ENCODE data around the gene CRIM1. TPM values are rescaled to one million over a fixed set of nuclear protein-coding genes. Genes with fewer than 3 reads are reported as not detected.

CRIM1 gene
- total and polyA plus RNA-seq, 2 experiments from 2014 or later = 76.4 to 485 TPM

DNA sequence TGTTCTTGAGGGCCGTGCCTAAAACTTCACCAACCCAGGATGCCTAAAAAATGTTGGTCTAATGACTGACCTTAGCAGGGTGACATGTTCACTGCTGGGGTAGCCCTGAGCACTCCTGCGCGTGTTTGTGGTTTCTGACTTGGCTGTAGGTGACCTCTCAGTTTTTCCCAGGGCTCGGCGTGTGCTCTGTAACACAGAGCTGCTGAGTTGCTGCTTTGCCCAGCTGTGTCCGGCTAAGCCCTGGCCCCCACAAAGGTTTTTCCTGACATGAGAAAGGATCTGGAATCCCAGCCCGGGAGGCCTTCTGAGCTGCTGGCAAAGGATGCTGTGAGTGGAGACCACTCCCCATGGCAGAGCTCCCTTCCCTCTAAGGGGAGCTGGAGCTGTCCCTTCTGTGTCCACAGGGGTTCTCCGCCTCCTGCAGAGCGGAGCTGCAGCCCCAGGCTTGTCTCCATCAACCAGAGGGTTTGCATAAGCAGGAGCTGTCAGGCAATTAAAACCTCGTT, 52.7 kb downstream of the CRIM1 start:
- Histone ChIP-seq H4K20me1 (ENCODE audit: insufficient read depth) (peaks cover 43% of the 10 kb centered on the region), H3K9me2 (ENCODE audit: insufficient read depth) (no peaks in the 10 kb centered on the region), H3K4me2 (ENCODE audit: unreplicated experiment) (no peak overlapping the region), H3K27ac (peak overlapping the region; percentile 6; the same call in 1 of the 2 replicates), H3K79me2 (ENCODE audit: insufficient read depth) (peaks cover 100% of the 10 kb centered on the region), H2AFZ (no peak overlapping the region), H3K9ac (no peak overlapping the region), H3K4me1 (ENCODE audit: insufficient read depth) (peaks cover 66% of the 10 kb centered on the region), H3F3A (ENCODE audit: insufficient read depth) (peaks cover 97% of the 10 kb centered on the region), H3K27me3 (replicated peaks; ENCODE audit: insufficient read depth) (no peaks in the 10 kb centered on the region), H3K36me3 (ENCODE audit: low read depth) (peaks cover 13% of the 10 kb centered on the region), H3K4me3 (no peak overlapping the region), H3K9me3 (ENCODE audit: low read depth) (no peaks in the 10 kb centered on the region)
- 97 to 98% methylated on average over 10 of the region's 10 CpGs for WGBS, 2 experiments (ENCODE audit: low coverage in 1 of 2, low lambda C conversion rate in 2 of 2, missing lambda C conversion rate in 2 of 2)
- in situ Hi-C loops (cut with MboI) = no loop called here
- no peak for DNase-seq
- TF ChIP-seq EZH2phosphoT487 (IDR thresholded peaks at IDR 0.05; ENCODE audit: insufficient read depth, low read depth) (no peak), EZH2 (IDR thresholded peaks at IDR 0.05; ENCODE audit: insufficient read depth, poor library complexity, severe bottlenecking) (no peak)

DNA sequence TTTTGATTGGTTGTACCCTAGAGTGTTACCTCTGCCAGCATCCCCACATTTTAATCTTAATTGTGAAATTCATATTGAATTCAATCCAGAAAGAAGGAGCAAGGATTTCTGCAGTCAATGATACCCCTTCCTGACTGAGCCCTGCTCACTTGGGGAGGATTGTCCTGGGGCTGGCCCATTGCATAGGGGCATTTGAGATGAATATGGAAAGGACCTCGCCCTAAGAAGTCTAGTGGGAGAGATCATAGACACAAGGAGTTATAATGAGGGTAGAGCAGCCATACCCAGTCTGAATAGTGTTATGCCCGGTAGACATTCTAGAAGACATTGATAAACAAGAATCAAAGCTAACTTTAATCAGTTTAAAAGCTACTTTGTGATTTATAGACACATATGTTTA, 53.8 kb downstream of the CRIM1 start:
- no peak for TF ChIP-seq EZH2phosphoT487 (IDR thresholded peaks at IDR 0.05; ENCODE audit: insufficient read depth, low read depth)
- TF ChIP-seq EZH2 (IDR thresholded peaks at IDR 0.05; ENCODE audit: insufficient read depth, poor library complexity, severe bottlenecking) = no peak
- in situ Hi-C loops (cut with MboI) = no loop called here
- H3F3A ChIP-seq (ENCODE audit: insufficient read depth) = peaks cover 99% of the 10 kb centered on the region
- no peak overlapping the region for H2AFZ ChIP-seq
- no peak overlapping the region for H3K9ac ChIP-seq
- no peaks in the 10 kb centered on the region for H3K27me3 ChIP-seq (replicated peaks; ENCODE audit: insufficient read depth)
- no peak overlapping the region for H3K4me3 ChIP-seq
- no peaks in the 10 kb centered on the region for H3K9me2 ChIP-seq (ENCODE audit: insufficient read depth)
- H4K20me1 ChIP-seq (ENCODE audit: insufficient read depth) = peaks cover 46% of the 10 kb centered on the region
- peaks cover 66% of the 10 kb centered on the region for H3K4me1 ChIP-seq (ENCODE audit: insufficient read depth)
- H3K79me2 ChIP-seq (ENCODE audit: insufficient read depth) = peaks cover 100% of the 10 kb centered on the region
- peak overlapping the region; percentile 17 for H3K27ac ChIP-seq
- DNase-seq = no peak
- H3K9me3 ChIP-seq (ENCODE audit: low read depth) = no peaks in the 10 kb centered on the region
- 97 to 100% methylated on average over 2 of the region's 2 CpGs for WGBS, 2 experiments (ENCODE audit: low coverage in 1 of 2, low lambda C conversion rate in 2 of 2, missing lambda C conversion rate in 2 of 2)
- no peak overlapping the region for H3K4me2 ChIP-seq (ENCODE audit: unreplicated experiment)
- H3K36me3 ChIP-seq (ENCODE audit: low read depth) = peaks cover 21% of the 10 kb centered on the region

DNA sequence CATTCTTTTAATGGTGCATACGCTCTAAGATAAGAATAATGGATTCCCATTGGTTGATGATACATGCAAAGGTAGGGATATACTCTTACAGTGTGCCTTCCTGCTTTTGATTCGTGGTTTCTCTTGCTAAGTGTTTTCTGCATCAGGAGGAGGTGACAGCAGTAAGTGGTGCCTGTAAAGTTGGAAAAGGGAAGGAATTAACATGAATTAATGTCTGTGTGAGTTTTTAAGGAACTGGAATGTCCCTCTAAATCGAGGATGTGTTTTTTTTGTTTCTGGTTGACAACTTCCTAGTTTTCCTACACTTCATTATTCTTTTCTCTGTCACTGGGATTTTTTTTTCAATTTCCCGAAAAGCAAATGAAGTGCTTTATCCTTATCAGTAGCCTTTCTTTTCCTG, 54.4 kb downstream of the CRIM1 start:
- H3K4me1 ChIP-seq (ENCODE audit: insufficient read depth) = peaks cover 66% of the 10 kb centered on the region
- H3F3A ChIP-seq (ENCODE audit: insufficient read depth) = peaks cover 99% of the 10 kb centered on the region
- DNase-seq = no peak
- H3K27me3 ChIP-seq (replicated peaks; ENCODE audit: insufficient read depth) = no peaks in the 10 kb centered on the region
- peaks cover 45% of the 10 kb centered on the region for H4K20me1 ChIP-seq (ENCODE audit: insufficient read depth)
- H3K9me2 ChIP-seq (ENCODE audit: insufficient read depth) = no peaks in the 10 kb centered on the region
- H3K9me3 ChIP-seq (ENCODE audit: low read depth) = no peaks in the 10 kb centered on the region
- H3K79me2 ChIP-seq (ENCODE audit: insufficient read depth) = peaks cover 100% of the 10 kb centered on the region
- H3K27ac ChIP-seq = peak overlapping the region; percentile 17
- no peak for TF ChIP-seq EZH2phosphoT487 (IDR thresholded peaks at IDR 0.05; ENCODE audit: insufficient read depth, low read depth)
- no peak for TF ChIP-seq EZH2 (IDR thresholded peaks at IDR 0.05; ENCODE audit: insufficient read depth, poor library complexity, severe bottlenecking)
- 83 to 90% methylated on average over 4 of the region's 4 CpGs for WGBS, 2 experiments (ENCODE audit: low coverage in 1 of 2, low lambda C conversion rate in 2 of 2, missing lambda C conversion rate in 2 of 2)
- H3K9ac ChIP-seq = no peak overlapping the region
- in situ Hi-C loops (cut with MboI) = no loop called here
- no peak overlapping the region for H3K4me3 ChIP-seq
- no peak overlapping the region for H3K4me2 ChIP-seq (ENCODE audit: unreplicated experiment)
- no peak overlapping the region for H2AFZ ChIP-seq
- H3K36me3 ChIP-seq (ENCODE audit: low read depth) = peaks cover 19% of the 10 kb centered on the region

- Histone ChIP-seq H2AFZ (no peak overlapping the region), H3K4me3 (no peak overlapping the region), H4K20me1 (ENCODE audit: insufficient read depth) (peaks cover 45% of the 10 kb centered on the region), H3K9me3 (ENCODE audit: low read depth) (no peaks in the 10 kb centered on the region), H3K4me1 (ENCODE audit: insufficient read depth) (peaks cover 66% of the 10 kb centered on the region), H3K27ac (0 out of 2 replicates have a peak overlapping the region, but pooled peaks have one; percentile 1), H3K27me3 (replicated peaks; ENCODE audit: insufficient read depth) (no peaks in the 10 kb centered on the region), H3K9ac (no peak overlapping the region), H3F3A (ENCODE audit: insufficient read depth) (peaks cover 99% of the 10 kb centered on the region), H3K36me3 (ENCODE audit: low read depth) (peaks cover 19% of the 10 kb centered on the region), H3K9me2 (ENCODE audit: insufficient read depth) (no peaks in the 10 kb centered on the region), H3K79me2 (ENCODE audit: insufficient read depth) (peaks cover 100% of the 10 kb centered on the region), H3K4me2 (ENCODE audit: unreplicated experiment) (no peak overlapping the region)
- TF ChIP-seq EZH2phosphoT487 (IDR thresholded peaks at IDR 0.05; ENCODE audit: insufficient read depth, low read depth) = no peak
- TF ChIP-seq EZH2 (IDR thresholded peaks at IDR 0.05; ENCODE audit: insufficient read depth, poor library complexity, severe bottlenecking) = no peak
- in situ Hi-C loops (cut with MboI) = no loop called here
- DNase-seq = no peak
- WGBS, 2 experiments (ENCODE audit: low coverage in 1 of 2, low lambda C conversion rate in 2 of 2, missing lambda C conversion rate in 2 of 2) = 97 to 98% methylated on average over 4 of the region's 4 CpGs
Measured at GRCh38 chr2:36410681-36411080, 55.1 kb downstream of the CRIM1 start.

Measured in GM23248 (cell line).